ENCODE data around the gene VLDLR. TPM values are rescaled to one million over a fixed set of nuclear protein-coding genes. Genes with fewer than 3 reads are reported as not detected.

VLDLR gene
- total RNA-seq, 4 donors from 2014 or later, result 15.5 to 17.0 (median 16.8) TPM

DNA sequence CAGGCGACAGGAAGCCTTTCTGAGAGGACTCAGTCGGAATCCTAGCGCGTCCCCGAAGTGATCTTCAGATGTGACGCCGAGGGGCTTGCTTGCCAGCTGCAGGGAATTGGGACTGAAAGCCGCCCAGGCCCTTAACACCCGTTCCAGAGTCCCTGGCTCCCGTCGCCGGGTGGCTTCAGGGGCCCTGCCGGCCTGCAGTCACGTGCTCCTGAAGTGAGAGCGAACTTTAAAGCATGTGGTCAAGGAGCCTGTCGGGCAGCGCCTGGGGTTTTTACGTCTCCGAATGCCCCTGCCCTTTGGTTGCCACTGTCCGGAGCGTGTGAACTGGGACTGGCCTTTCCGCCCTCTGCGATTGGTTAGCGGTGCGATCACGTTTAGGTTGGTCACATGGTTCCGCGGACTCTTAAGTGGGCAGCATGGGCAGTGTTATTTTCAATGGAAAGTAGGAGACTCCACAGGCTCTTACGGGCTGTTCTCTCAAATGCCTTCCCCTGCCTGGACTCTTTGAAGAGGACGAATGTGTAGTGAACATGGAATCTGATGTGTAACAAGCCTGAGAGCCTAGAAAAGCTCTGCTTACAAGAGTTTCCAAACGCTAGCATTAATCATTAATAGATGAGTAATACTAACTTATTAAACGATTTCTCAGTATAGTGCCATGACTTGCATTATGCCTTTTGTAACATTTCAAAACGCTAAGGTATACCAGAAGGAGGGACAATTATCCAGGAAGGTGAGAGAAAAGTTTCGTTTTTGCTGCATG lies 1.9 kb downstream of the VLDLR start:
- Histone ChIP-seq H3K27me3 (peaks cover 0 to 20% (median 2%) of the 10 kb centered on the region in 4 donors), H3K27ac (replicated peaks in 1 of 4) (peak overlapping the region; percentile 86 to 92 (median 89)), H3K36me3 (no peaks in the 10 kb centered on the region), H3K9me3 (no peaks in the 10 kb centered on the region), H3K4me3 (peak overlapping the region; percentile 79 to 93 (median 86)), H3K4me1 (peaks cover 12 to 49% (median 34%) of the 10 kb centered on the region in 4 donors)
- intact Hi-C loops (cut with DNase I), result loop anchor here (2.0 to 10.0 kb wide), 4 partner anchors 61 to 379 kb away; partner anchors contain the start of gene PUM3
- TF ChIP-seq EP300 (IDR thresholded peaks at IDR 0.05), result no peak
- TF ChIP-seq, protein P1, sequence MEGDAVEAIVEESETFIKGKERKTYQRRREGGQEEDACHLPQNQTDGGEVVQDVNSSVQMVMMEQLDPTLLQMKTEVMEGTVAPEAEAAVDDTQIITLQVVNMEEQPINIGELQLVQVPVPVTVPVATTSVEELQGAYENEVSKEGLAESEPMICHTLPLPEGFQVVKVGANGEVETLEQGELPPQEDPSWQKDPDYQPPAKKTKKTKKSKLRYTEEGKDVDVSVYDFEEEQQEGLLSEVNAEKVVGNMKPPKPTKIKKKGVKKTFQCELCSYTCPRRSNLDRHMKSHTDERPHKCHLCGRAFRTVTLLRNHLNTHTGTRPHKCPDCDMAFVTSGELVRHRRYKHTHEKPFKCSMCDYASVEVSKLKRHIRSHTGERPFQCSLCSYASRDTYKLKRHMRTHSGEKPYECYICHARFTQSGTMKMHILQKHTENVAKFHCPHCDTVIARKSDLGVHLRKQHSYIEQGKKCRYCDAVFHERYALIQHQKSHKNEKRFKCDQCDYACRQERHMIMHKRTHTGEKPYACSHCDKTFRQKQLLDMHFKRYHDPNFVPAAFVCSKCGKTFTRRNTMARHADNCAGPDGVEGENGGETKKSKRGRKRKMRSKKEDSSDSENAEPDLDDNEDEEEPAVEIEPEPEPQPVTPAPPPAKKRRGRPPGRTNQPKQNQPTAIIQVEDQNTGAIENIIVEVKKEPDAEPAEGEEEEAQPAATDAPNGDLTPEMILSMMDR (IDR thresholded peaks at IDR 0.05), result no peak
- TF ChIP-seq POLR2AphosphoS5 (IDR thresholded peaks at IDR 0.05), result peak; percentile 78 to 89
- peak; percentile 28 for TF ChIP-seq POLR2A (IDR thresholded peaks at IDR 0.05; ENCODE audit: low read depth)
- peak; percentile 93 for DNase-seq (ENCODE audit: extremely low spot score)
- 9% methylated on average over 28 of the region's 34 CpGs for WGBS

DNA sequence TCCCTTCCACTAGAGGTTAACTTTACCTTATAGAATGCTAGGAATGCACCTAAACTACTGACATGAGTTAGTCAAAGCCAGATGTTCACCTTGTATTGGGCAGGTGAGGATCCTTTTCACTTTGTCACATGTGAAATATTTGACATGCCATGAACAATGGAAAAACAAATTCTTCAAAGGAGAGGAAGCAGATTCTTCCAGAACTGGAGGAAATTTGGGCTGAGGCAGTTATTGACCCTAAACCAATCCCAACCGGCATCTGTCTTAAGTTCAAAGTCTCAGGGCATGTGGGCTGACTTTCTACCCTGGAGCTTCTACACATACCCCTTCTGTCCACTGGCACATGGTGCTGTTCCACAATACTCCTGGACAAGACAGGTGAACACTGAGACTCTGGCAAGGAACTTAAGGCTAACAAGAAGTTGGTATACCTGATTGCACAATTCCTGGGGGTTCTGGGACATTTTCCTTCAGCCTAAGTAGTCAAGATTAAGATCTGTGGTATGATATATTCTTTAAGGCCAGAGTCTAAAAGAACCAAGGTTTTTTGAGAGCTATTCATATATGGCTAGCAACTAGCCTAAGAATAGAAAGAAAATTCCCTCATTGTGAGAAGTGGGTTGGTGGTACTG lies 2.6 kb downstream of the VLDLR start:
- H3K27me3 ChIP-seq, result peaks cover 0 to 20% (median 2%) of the 10 kb centered on the region in 4 donors
- peak overlapping the region; percentile 86 to 92 (median 89) for H3K27ac ChIP-seq (replicated peaks in 1 of 4)
- H3K4me1 ChIP-seq, result peaks cover 17 to 49% (median 35%) of the 10 kb centered on the region in 4 donors
- H3K36me3 ChIP-seq, result no peaks in the 10 kb centered on the region
- no peaks in the 10 kb centered on the region for H3K9me3 ChIP-seq
- TF ChIP-seq EP300 (IDR thresholded peaks at IDR 0.05) (no peak), POLR2AphosphoS5 (IDR thresholded peaks at IDR 0.05) (no peak), POLR2A (IDR thresholded peaks at IDR 0.05; ENCODE audit: low read depth) (no peak)
- TF ChIP-seq, protein P1 (IDR thresholded peaks at IDR 0.05), result no peak
- peak; percentile 68 for DNase-seq (ENCODE audit: extremely low spot score)
- intact Hi-C loops (cut with DNase I), result loop anchor here (5.0 to 10.0 kb wide), 3 partner anchors 62 to 379 kb away; partner anchors contain the start of gene PUM3
- H3K4me3 ChIP-seq, result peak overlapping the region in 3 of 4 donors; percentile 79 to 93 (median 89)
- 83% methylated on average over 1 of the region's 1 CpG for WGBS

DNA sequence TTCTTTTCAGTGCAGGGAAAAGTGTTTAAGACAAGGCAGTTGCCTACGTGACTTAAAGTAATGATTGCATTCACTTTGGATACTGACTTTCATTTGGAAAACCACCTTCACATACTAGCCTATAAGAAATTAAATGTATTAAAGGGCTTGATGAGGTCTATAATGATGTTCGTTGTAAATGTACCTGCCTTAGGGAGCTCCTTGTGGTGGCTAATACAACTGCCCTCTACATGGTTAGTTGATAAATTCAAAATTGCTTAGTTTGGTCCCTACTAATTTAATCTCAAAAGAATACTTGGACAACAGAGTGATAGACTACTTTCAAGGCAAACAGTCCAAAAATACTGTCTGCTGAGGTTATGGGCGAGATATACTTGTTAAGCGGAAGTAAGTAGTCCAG lies 3.8 kb downstream of the VLDLR start:
- WGBS, result 84% methylated on average over 4 of the region's 4 CpGs
- Histone ChIP-seq H3K4me1 (peaks cover 25 to 57% (median 42%) of the 10 kb centered on the region in 4 donors), H3K27ac (replicated peaks in 1 of 4) (no peak overlapping the region), H3K36me3 (no peaks in the 10 kb centered on the region), H3K4me3 (no peak overlapping the region), H3K27me3 (peaks cover 0 to 20% (median 2%) of the 10 kb centered on the region in 4 donors), H3K9me3 (no peaks in the 10 kb centered on the region)
- no peak for DNase-seq (ENCODE audit: extremely low spot score)
- no peak for TF ChIP-seq POLR2A (IDR thresholded peaks at IDR 0.05; ENCODE audit: low read depth)
- no peak for TF ChIP-seq EP300 (IDR thresholded peaks at IDR 0.05)
- TF ChIP-seq, protein P1 (IDR thresholded peaks at IDR 0.05), result no peak
- TF ChIP-seq POLR2AphosphoS5 (IDR thresholded peaks at IDR 0.05), result no peak
- intact Hi-C loops (cut with DNase I), result loop anchor here (10.0 kb wide), 2 partner anchors 219 to 381 kb away; partner anchors contain the start of gene PUM3

DNA sequence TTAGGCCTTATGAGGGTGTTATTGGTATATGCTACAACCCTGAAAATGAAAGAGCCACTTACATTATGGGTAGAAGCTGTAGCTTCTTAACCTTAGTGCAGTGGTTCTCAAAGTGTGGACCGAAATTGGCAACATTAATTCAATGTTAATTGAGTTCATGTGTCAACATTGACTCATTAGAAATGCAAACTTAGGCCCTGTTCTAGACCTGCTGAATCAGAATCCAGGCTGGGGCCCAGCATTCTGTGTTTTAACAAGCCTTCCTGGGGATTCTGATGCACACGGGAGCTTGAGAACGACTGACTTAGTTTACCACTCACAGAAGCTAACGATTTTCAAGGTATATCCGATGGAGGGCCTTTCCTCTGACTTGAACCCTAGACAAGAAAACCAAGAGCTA lies 7.3 kb downstream of the VLDLR start:
- Histone ChIP-seq H3K36me3 (no peaks in the 10 kb centered on the region), H3K27me3 (no peaks in the 10 kb centered on the region), H3K9me3 (no peaks in the 10 kb centered on the region), H3K4me1 (peaks cover 28 to 46% (median 37%) of the 10 kb centered on the region in 4 donors), H3K4me3 (no peak overlapping the region), H3K27ac (replicated peaks in 1 of 4) (no peak overlapping the region)
- DNase-seq (ENCODE audit: extremely low spot score), result no peak
- 98% methylated on average over 5 of the region's 5 CpGs for WGBS
- TF ChIP-seq POLR2AphosphoS5 (IDR thresholded peaks at IDR 0.05), result no peak
- TF ChIP-seq, protein P1 (IDR thresholded peaks at IDR 0.05), result no peak
- intact Hi-C loops (cut with DNase I), result loop anchor here (10.0 kb wide), 2 partner anchors 216 to 384 kb away; partner anchors contain the start of gene PUM3
